Sigmoid colon (tissue), 3 donors: ENCODE results near the gene DTX1.

Source experiments
- POLR2A ChIP-seq, 2 donors: fragments of 450-650 bp; IDR thresholded peaks; one replicate each; pipeline ENCODE4 v1.6.1; 2016; ENCODE audit warnings: antibody characterized with exemption in 2 of 2, mild to moderate bottlenecking in 2 of 2, moderate library complexity in 2 of 2
- TF ChIP-seq, protein P1 (sequence below), 4 experiments: fragments of 450-650 bp in 3 of 4; fragments of 200-600 bp in 1 of 4; IDR thresholded peaks; one replicate each; pipeline ENCODE4 v1.5.1; 2016 to 2019; ENCODE audit warnings: antibody characterized with exemption in 4 of 4, mild to moderate bottlenecking in 3 of 4, moderate library complexity in 2 of 4

DNA sequence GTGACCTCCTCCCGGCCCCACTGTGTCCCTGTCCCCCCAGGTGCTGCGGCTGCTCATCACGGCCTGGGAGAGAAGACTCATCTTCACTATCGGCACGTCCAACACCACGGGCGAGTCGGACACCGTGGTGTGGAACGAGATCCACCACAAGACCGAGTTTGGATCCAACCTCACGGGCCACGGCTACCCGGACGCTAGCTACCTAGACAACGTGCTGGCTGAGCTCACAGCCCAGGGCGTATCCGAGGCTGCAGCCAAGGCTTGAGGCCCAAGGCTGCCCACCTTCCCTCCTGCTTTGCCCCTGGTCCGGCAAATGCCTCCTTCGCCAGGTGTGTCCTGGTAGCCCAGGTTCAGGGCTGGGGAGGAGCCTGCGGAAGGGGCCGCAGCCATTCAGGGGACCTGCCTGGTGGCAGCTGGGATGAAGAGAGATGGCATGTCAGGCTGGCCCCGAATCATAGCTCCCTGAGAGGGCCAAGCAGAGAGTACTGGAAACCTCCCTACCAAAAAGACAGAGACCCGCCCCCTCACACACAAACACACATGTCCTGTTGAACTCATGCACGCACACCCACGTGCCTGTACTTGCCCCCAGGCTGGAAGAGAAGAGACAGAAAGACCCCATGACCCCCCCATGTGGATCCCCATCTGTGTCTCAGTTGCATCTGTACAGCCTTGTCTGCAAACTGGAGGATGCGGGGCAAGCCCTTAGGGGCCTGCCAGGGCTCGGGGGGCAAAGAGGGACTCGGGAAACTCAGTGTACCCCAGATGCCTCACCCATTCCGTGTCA lies 40.3 kb downstream of the DTX1 start:
- TF ChIP-seq, protein P1, sequence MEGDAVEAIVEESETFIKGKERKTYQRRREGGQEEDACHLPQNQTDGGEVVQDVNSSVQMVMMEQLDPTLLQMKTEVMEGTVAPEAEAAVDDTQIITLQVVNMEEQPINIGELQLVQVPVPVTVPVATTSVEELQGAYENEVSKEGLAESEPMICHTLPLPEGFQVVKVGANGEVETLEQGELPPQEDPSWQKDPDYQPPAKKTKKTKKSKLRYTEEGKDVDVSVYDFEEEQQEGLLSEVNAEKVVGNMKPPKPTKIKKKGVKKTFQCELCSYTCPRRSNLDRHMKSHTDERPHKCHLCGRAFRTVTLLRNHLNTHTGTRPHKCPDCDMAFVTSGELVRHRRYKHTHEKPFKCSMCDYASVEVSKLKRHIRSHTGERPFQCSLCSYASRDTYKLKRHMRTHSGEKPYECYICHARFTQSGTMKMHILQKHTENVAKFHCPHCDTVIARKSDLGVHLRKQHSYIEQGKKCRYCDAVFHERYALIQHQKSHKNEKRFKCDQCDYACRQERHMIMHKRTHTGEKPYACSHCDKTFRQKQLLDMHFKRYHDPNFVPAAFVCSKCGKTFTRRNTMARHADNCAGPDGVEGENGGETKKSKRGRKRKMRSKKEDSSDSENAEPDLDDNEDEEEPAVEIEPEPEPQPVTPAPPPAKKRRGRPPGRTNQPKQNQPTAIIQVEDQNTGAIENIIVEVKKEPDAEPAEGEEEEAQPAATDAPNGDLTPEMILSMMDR (IDR thresholded peaks at IDR 0.05), result no peak
- no peak for TF ChIP-seq POLR2A (IDR thresholded peaks at IDR 0.05)
